OCI-LY7 (cell line): ENCODE measurements around the gene DNAAF8.

ENCODE experiments used
- CTCF ChIP-seq: fragments of 200-600 bp; sonication (generic); conservative IDR thresholded peaks from 2 replicates; pipeline ENCODE4 v1.5.1; 2014; ENCODE audit warnings: mild to moderate bottlenecking, antibody characterized with exemption, low read length, moderate library complexity, mixed read lengths
- EZH2phosphoT487 ChIP-seq: fragments of 200-600 bp; sonication (generic); IDR thresholded peaks from 2 replicates; pipeline ENCODE4 v1.6.1; 2018; ENCODE audit warnings: low read depth, borderline replicate concordance, mild to moderate bottlenecking, mixed run types, antibody characterized with exemption, low read length, moderate library complexity, mixed read lengths

DNA sequence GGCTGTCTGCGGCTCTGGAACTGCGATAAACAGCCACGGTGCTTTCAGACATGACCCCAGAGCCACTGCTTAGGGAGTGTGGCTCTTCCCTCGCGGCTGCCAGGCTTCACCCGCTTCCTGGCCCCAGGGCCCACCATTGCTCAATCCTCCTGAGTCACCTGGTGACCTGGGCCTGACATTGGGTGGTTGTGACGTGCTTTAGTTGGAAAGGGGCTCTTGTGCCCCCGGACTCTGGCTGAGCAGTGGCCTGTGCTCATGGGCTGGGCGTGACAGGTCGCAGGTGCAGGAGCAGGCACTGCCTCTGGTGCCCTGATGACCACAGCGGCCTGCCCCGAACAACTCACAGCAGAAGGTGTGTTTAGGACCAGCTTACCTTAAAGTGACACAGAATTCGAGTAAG, 49.6 kb upstream of the DNAAF8 start:
- TF ChIP-seq CTCF (no peak), EZH2phosphoT487 (no peak)
